Activated CD4-positive, alpha-beta T cell treated with anti-CD3 and anti-CD28 coated beads for 36 hours (primary cell): Measurements from ENCODE around the gene NSD2. TPM values are rescaled to one million over a fixed set of nuclear protein-coding genes. Genes with fewer than 3 reads are reported as not detected.

Experiments
- ATAC-seq: fragments of 200-7000 bp; cut with Tn5 transposase; one replicate; pipeline ENCODE4 v1.10.0; 2021; ENCODE audit warnings: mild to moderate bottlenecking, moderate library complexity
- CTCF ChIA-PET: fragments of 350-600 bp; sonication (Branson Sonifier 250); formaldehyde crosslinking; loops from one replicate; lab custom pipeline; 2021; ENCODE audit warnings: antibody characterized with exemption; lab: Charles Lee
- POLR2A ChIA-PET: fragments of 350-600 bp; sonication (Branson Sonifier 250); formaldehyde crosslinking; loops from one replicate; lab custom pipeline; 2021; ENCODE audit warnings: antibody characterized with exemption, inconsistent platforms; lab: Charles Lee
- DNase-seq: peaks from one replicate; pipeline ENCODE4 v3.0.0-alpha.2; 2020
- H3K27ac Mint-ChIP-seq: one replicate; pipeline ENCODE4 v1.8.0; 2021; ENCODE audit warnings: mixed read lengths
- H3K27me3 Mint-ChIP-seq: one replicate; pipeline ENCODE4 v1.8.0; 2021; ENCODE audit warnings: mixed read lengths
- H3K36me3 Mint-ChIP-seq: one replicate; pipeline ENCODE4 v1.8.0; 2021; ENCODE audit warnings: low read depth, mixed read lengths
- H3K4me1 Mint-ChIP-seq: one replicate; pipeline ENCODE4 v1.8.0; 2021; ENCODE audit warnings: mixed read lengths
- H3K4me3 Mint-ChIP-seq: one replicate; pipeline ENCODE4 v1.8.0; 2021; ENCODE audit warnings: mild to moderate bottlenecking, moderate library complexity, mixed read lengths
- H3K9me3 Mint-ChIP-seq: one replicate; pipeline ENCODE4 v1.8.0; 2021; ENCODE audit warnings: low read depth, mixed read lengths
- intact Hi-C, 2 experiments: fragments of 100-400 bp; cut with DNase I in 1 of 2; cut with micrococcal nuclease in 1 of 2; formaldehyde crosslinking; loops; one replicate each; pipeline versions ENCODE4 v1.14.2 to v1.15.1; 2022 to 2024; cut with DNase I, micrococcal nuclease
- total RNA-seq, 2 experiments: library from RNA; stranded (reverse); gene quantifications; one replicate each; pipeline ENCODE4 v1.2.3, GENCODE V29; 2021

NSD2 gene
- total RNA-seq, 2 experiments from 2014 or later: 194 to 232 TPM

DNA sequence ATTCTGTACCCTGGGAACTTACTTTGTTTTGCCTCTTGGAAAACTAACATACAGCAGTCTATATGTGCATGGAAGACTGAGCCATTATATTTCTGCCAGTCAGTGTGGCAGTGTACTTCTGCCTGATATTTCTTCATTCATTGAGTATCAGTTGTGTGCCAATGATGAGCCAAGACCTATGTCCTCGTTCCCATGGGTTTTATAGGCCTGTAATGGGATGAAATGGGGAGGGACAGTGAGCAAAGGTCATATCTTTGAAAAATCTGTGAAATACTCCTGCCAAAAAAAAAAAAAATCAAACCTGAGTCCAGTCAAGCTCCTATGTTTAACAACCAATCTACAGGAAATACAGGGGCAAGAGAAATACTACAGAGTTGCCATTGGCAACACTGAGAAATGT lies 9.1 kb downstream of the NSD2 start:
- ChIA-PET POLR2A (interaction anchor here (0.6 kb wide), 1 partner anchor 35 kb away, joined by 3 read pairs; no protein-coding TSS in a partner anchor), CTCF (no interaction called here)
- H3K4me1 Mint-ChIP-seq: peaks cover 38% of the 10 kb centered on the region
- no peak overlapping the region for H3K4me3 Mint-ChIP-seq
- H3K36me3 Mint-ChIP-seq: peaks cover 30% of the 10 kb centered on the region
- DNase-seq (no peak), ATAC-seq (no peak)
- intact Hi-C loops: no loop called here
- H3K9me3 Mint-ChIP-seq: no peaks in the 10 kb centered on the region
- no peak overlapping the region for H3K27ac Mint-ChIP-seq
- H3K27me3 Mint-ChIP-seq: no peaks in the 10 kb centered on the region

DNA sequence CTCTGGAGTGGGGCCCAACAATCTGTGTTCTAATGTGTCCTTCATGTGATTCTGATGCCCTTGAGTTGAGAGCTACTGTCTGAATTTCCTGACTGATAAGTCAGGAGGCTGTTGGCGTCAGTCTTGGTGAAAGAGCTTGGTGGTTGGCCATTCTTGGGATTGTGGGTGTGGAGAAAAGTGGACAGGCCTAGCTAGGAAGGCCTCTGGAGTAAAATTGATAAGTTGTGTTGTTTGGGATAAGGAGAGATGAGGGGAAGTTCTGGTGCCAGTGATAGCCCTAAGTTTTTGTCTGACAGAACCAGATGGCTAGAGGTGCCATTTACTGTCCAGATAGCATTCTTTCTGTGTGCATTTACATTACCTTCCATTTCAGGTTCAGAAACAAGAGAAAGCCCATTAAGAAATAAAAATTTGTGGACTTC lies 11.7 kb downstream of the NSD2 start:
- CTCF ChIA-PET: interaction anchor here (0.5 to 3.1 kb wide), 5 partner anchors 9 to 720 kb away, joined by 3 to 10 read pairs (median 3); no protein-coding TSS in a partner anchor
- H3K27me3 Mint-ChIP-seq: no peaks in the 10 kb centered on the region
- peaks cover 25% of the 10 kb centered on the region for H3K36me3 Mint-ChIP-seq
- H3K4me1 Mint-ChIP-seq: peaks cover 31% of the 10 kb centered on the region
- DNase-seq (no peak), ATAC-seq (no peak)
- H3K9me3 Mint-ChIP-seq: no peaks in the 10 kb centered on the region
- POLR2A ChIA-PET: no interaction called here
- intact Hi-C loops: no loop called here
- no peak overlapping the region for H3K27ac Mint-ChIP-seq
- no peak overlapping the region for H3K4me3 Mint-ChIP-seq

DNA sequence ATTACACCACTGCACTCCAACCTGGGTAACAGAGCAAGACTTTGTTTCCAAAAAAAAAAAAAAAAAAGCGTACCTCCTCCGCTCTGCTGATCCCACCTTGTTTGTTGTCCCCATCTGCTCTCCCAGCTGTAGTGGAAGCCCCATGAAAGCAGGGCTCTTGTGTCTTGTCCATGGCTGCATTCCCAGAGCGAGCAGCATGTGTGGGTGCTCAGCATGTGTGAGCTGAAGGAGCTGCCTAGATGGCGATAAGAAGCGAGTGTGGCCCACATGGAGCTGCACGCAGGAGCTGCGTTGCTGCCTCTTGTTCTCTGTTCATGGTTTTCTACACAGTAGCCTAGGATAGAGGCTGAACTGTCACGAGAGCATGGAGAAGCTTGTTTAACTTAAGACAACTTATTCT lies 12.4 kb downstream of the NSD2 start:
- CTCF ChIA-PET: interaction anchor here (0.6 to 3.1 kb wide), 5 partner anchors 10 to 652 kb away, joined by 3 to 10 read pairs (median 3); no protein-coding TSS in a partner anchor
- Mint-ChIP-seq H3K9me3 (no peaks in the 10 kb centered on the region), H3K27ac (no peak overlapping the region), H3K27me3 (no peaks in the 10 kb centered on the region), H3K4me1 (peaks cover 28% of the 10 kb centered on the region), H3K36me3 (peaks cover 26% of the 10 kb centered on the region), H3K4me3 (no peak overlapping the region)
- ATAC-seq: no peak
- POLR2A ChIA-PET: no interaction called here
- no peak for DNase-seq
- intact Hi-C loops: no loop called here

DNA sequence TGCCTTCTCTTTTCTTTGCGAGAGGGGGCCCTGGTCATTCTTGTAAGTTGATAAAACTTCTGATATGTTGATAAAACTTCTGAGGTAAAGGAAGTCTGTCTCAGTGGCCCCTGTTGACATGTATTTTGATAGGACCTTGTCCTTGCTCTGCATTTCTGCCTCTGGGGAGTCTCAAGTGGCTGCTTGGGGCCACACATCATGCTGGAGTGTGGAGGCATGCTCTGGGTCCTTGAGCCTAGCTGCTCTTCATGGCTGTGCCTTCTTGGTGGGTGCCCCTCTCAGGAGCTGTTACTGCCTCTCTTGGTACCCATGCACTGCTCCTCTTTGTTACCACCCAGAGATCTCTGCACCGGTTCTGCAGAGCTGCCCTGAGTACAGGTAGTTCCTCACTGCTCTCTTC lies 14.2 kb downstream of the NSD2 start:
- no peak overlapping the region for H3K27ac Mint-ChIP-seq
- intact Hi-C loops: no loop called here
- peaks cover 23% of the 10 kb centered on the region for H3K4me1 Mint-ChIP-seq
- H3K4me3 Mint-ChIP-seq: no peak overlapping the region
- DNase-seq (no peak), ATAC-seq (no peak)
- no peaks in the 10 kb centered on the region for H3K9me3 Mint-ChIP-seq
- no peaks in the 10 kb centered on the region for H3K27me3 Mint-ChIP-seq
- CTCF ChIA-PET: interaction anchor here (0.6 to 4.4 kb wide), 3 partner anchors 13 to 179 kb away, joined by 3 to 31 read pairs (median 6); no protein-coding TSS in a partner anchor
- peaks cover 25% of the 10 kb centered on the region for H3K36me3 Mint-ChIP-seq
- POLR2A ChIA-PET: interaction anchor here (1.6 kb wide), 1 partner anchor 10 kb away, joined by 4 read pairs; no protein-coding TSS in a partner anchor

DNA sequence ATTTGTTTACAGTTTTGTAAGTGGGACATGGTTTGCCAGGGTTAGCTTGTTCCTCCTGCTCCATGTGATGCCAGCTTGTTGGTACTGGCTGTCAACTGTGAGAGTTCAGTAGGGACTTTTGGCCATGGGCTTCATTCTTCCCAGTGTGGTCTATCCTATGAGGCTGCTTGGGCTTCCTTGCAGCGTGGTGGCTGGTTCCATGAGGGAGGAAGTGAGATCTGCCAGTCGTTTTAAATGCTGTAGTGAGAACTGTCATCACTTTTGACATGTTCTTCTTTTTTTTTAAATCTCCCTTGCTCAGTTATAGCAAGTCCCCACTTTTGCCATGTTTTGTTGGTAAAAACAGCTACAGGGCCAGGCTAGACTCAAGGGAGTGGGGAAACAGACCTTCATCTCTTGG lies 15.9 kb downstream of the NSD2 start:
- DNase-seq (no peak), ATAC-seq (no peak)
- Mint-ChIP-seq H3K27me3 (no peaks in the 10 kb centered on the region), H3K4me1 (peaks cover 22% of the 10 kb centered on the region), H3K36me3 (peaks cover 20% of the 10 kb centered on the region), H3K4me3 (no peak overlapping the region), H3K27ac (no peak overlapping the region), H3K9me3 (no peaks in the 10 kb centered on the region)
- ChIA-PET POLR2A (interaction anchor here (0.6 to 1.0 kb wide), 2 partner anchors 14 to 19 kb away, joined by 3 read pairs; no protein-coding TSS in a partner anchor), CTCF (interaction anchor here (0.9 to 4.4 kb wide), 2 partner anchors 12 to 193 kb away, joined by 4 to 31 read pairs; no protein-coding TSS in a partner anchor)
- intact Hi-C loops: no loop called here

DNA sequence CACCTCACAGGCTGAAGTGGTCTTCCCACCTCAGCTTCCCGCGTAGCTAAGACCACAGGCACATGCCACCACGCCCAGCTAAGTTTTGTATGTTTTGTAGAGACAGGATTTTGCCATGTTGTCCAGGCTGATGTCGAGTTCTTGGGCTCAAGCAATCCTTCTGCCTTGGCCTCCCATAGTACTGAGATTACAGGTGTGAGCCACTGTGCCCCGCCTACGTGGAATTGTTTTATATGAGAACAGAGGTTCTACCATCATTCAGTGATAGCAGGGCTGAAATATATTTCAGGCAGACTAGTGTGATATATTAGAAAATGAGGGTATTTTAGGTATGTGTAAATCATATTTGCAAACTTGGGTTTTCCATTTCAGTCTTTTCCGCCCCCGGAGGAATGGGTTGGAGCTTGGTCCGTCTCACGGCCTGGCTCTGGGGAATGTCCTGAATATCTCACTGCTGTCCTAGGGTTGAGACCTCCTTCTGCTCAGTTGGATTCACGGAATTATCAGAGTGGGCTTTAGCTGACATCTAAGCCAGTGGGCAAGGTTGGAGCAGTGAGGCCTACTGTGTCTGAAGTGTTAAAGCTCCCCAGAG lies 19.9 kb downstream of the NSD2 start:
- CTCF ChIA-PET: interaction anchor here (0.6 kb wide), 2 partner anchors 18 to 73 kb away, joined by 3 read pairs; no protein-coding TSS in a partner anchor

DNA sequence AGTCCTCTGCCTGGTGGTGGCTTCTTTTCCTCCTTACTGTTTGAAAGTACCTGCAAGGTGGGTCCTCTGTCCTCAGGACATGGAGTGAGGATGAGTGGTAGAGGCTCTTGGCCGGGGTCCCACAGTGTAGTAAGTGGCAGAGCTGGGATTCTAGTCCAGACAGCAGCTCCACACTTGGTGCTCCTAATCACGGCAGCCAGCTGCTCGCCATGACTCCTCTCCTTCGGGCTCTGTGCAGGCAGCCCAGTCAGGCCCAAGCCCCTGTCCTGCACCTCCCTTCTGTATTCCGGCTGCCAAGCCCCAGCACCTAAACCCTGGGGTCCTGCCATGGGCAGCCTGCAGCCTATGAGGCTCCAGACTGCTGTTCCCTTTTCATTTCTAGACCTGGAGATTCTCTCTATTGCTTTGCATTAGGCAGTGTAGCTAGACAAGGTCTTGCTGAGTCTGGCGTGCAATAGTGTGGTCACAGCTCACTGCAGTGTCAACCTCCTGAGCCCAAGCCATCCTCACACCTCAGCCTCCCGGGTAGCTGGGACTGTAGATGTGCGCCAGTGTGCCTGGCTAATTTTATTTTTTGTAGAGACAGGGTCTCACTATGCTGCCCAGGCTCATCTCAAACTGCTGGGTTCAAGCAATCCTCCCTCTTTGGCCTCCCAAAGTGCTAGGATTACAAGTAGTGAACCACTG lies 24.9 kb downstream of the NSD2 start:
- Mint-ChIP-seq H3K9me3 (no peaks in the 10 kb centered on the region), H3K27ac (no peak overlapping the region), H3K4me1 (peaks cover 15% of the 10 kb centered on the region), H3K36me3 (peaks cover 35% of the 10 kb centered on the region), H3K27me3 (no peaks in the 10 kb centered on the region), H3K4me3 (no peak overlapping the region)
- POLR2A ChIA-PET: no interaction called here
- CTCF ChIA-PET: interaction anchor here (0.6 kb wide), 1 partner anchor 220 kb away, joined by 3 read pairs; no protein-coding TSS in a partner anchor
- DNase-seq: no peak
- intact Hi-C loops: loop anchor here in 1 of 2 experiments (10.0 kb wide), 1 partner anchor 151 kb away; no protein-coding TSS in a partner anchor
- no peak for ATAC-seq

More for the DNA sequence above, 19.9 kb downstream of the NSD2 start:
- Mint-ChIP-seq H3K27ac (no peak overlapping the region), H3K27me3 (no peaks in the 10 kb centered on the region), H3K36me3 (peaks cover 19% of the 10 kb centered on the region), H3K4me3 (no peak overlapping the region), H3K4me1 (peaks cover 13% of the 10 kb centered on the region), H3K9me3 (no peaks in the 10 kb centered on the region)
- POLR2A ChIA-PET: no interaction called here
- no peak for ATAC-seq
- intact Hi-C loops: loop anchor here in 1 of 2 experiments (10.0 kb wide), 1 partner anchor 146 kb away; no protein-coding TSS in a partner anchor
- no peak for DNase-seq

DNA sequence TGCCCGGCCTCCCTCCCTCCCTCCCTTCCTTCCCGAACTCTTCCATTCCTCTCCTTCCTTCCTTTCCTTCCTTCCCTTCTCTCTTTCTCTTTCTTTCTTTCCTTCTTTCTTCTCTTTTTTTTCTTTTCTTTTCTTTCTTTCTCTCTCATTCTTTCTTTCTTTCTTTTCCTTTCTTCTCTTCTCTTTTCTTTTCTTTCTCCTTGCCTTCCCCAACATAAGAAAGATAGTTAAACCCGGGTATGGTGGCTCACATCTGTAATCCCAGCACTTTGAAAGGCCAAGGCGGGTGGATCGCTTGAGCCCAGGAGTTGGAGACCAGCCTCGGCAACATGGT lies 25.4 kb downstream of the NSD2 start:
- Mint-ChIP-seq H3K9me3 (no peaks in the 10 kb centered on the region), H3K4me1 (peaks cover 13% of the 10 kb centered on the region), H3K27me3 (no peaks in the 10 kb centered on the region), H3K4me3 (no peak overlapping the region), H3K27ac (no peak overlapping the region), H3K36me3 (peaks cover 39% of the 10 kb centered on the region)
- ATAC-seq: no peak
- intact Hi-C loops: loop anchor here in 1 of 2 experiments (10.0 kb wide), 1 partner anchor 152 kb away; no protein-coding TSS in a partner anchor
- CTCF ChIA-PET: interaction anchor here (1.0 kb wide), 1 partner anchor 129 kb away, joined by 3 read pairs; no protein-coding TSS in a partner anchor
- DNase-seq: no peak
- POLR2A ChIA-PET: no interaction called here

DNA sequence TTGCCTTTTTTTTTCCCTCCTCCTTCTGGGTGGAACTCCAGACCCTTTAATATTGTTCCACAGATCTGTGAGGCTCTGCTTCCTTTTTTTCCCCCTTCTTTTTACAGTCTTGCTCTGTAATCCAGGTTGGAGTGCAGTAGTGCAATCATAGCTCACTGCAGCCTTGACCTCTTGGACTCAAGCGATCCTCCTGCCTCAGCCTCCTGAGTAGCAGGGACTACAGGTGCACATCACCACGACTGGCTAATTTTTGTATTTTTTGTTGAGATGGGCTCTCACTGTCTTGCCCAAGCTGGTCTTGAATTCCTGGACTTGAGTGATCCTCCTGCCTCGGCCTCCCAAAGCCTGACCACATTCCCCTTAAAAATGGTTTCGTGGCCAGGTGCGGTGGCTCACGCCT lies 26.8 kb downstream of the NSD2 start:
- DNase-seq (no peak), ATAC-seq (no peak)
- no peak overlapping the region for H3K27ac Mint-ChIP-seq
- intact Hi-C loops: loop anchor here in 1 of 2 experiments (10.0 kb wide), 1 partner anchor 153 kb away; no protein-coding TSS in a partner anchor
- no peak overlapping the region for H3K4me3 Mint-ChIP-seq
- H3K36me3 Mint-ChIP-seq: peaks cover 48% of the 10 kb centered on the region
- H3K27me3 Mint-ChIP-seq: no peaks in the 10 kb centered on the region
- H3K4me1 Mint-ChIP-seq: peaks cover 23% of the 10 kb centered on the region
- no peaks in the 10 kb centered on the region for H3K9me3 Mint-ChIP-seq
- ChIA-PET CTCF (interaction anchor here (0.6 to 3.6 kb wide), 13 partner anchors 8 to 360 kb away, joined by 3 to 31 read pairs (median 4); partner anchors contain the start of gene LETM1), POLR2A (no interaction called here)

DNA sequence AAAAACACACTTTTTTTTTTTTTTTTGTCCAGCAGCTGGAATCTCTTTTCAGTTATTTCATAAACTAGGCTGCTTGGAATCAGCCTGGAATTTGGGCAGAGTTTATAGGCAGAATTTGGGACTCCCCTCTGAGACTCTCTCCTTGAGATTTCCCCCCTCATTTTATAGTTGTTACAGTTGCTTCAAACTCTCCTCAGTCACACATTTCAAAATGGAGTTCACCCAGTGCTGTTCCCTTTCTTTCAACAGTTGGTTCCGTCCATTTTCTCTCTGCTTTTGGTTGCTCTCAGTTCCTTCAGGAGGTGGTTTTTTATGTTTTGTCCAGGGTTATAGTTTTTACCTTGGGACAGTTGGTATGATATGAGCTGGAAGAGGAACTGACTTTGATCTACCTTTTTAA lies 27.5 kb downstream of the NSD2 start:
- Mint-ChIP-seq H3K36me3 (peaks cover 52% of the 10 kb centered on the region), H3K4me3 (no peak overlapping the region), H3K4me1 (peaks cover 28% of the 10 kb centered on the region), H3K27me3 (no peaks in the 10 kb centered on the region), H3K9me3 (no peaks in the 10 kb centered on the region), H3K27ac (peak overlapping the region; percentile 75)
- ChIA-PET CTCF (interaction anchor here (0.7 to 3.6 kb wide), 20 partner anchors 11 to 772 kb away, joined by 3 to 31 read pairs (median 6); partner anchors contain the start of gene LETM1), POLR2A (no interaction called here)
- no peak for DNase-seq
- no peak for ATAC-seq
- intact Hi-C loops: loop anchor here (1.0 to 10.0 kb wide), 5 partner anchors 25 to 154 kb away; partner anchors contain the start of gene LETM1 (in 2 of the 2)
